ENCODE results near the gene DLGAP3. TPM values are rescaled to one million over a fixed set of nuclear protein-coding genes. Genes with fewer than 3 reads are reported as not detected.
A peak's percentile ranks its signal among the peaks of the same experiment; 100 is the strongest.

DLGAP3 gene
- total and polyA plus RNA-seq, 2 of the 13 experiments (the other 11 are each of a cell fraction or from before 2014, with no cell fraction given), result 0.03 to 0.04 TPM

GRCh38 chr1:34924759-34925555 is 4.5 kb downstream of the DLGAP3 start (continued):
- TF ChIP-seq ZNF891 (CRISPR knock-in tag; IDR thresholded peaks at IDR 0.05), result peak; percentile 100
- TF ChIP-seq RBM22 (optimal IDR thresholded peaks at IDR 0.05; ENCODE audit: low read length), result no peak
- TF ChIP-seq SP1 (IDR thresholded peaks at IDR 0.05), result no peak
- TF ChIP-seq SP1 (CRISPR knock-in tag; IDR thresholded peaks at IDR 0.05), result peak; percentile 39; the same call in 1 of the 2 replicates
- TF ChIP-seq ZNF83 (CRISPR knock-in tag; IDR thresholded peaks at IDR 0.05; ENCODE audit: borderline replicate concordance), result peak; percentile 99
- peak; percentile 79; the same call in 1 of the 2 replicates for TF ChIP-seq KMT2A (CRISPR knock-in tag; IDR thresholded peaks at IDR 0.05)
- peak; percentile 88 for TF ChIP-seq PRDM15 (CRISPR knock-in tag; IDR thresholded peaks at IDR 0.05)
- TF ChIP-seq ZNF615 (CRISPR knock-in tag; IDR thresholded peaks at IDR 0.05; ENCODE audit: borderline replicate concordance), result peak; percentile 99
- no peak for TF ChIP-seq ZNF513 (CRISPR knock-in tag; conservative IDR thresholded peaks at IDR 0.05)
- peak; percentile 65; the same call in 1 of the 2 replicates for TF ChIP-seq RORA (CRISPR knock-in tag; IDR thresholded peaks at IDR 0.05)
- no peak for TF ChIP-seq ZNF619 (CRISPR knock-in tag; IDR thresholded peaks at IDR 0.05)
- TF ChIP-seq STAT5B (CRISPR knock-in tag; IDR thresholded peaks at IDR 0.05), result peak; percentile 99
- TF ChIP-seq NFRKB (IDR thresholded peaks at IDR 0.05), result no peak
- peak; percentile 37; the same call in 1 of the 2 replicates for TF ChIP-seq MTA1 (CRISPR knock-in tag; IDR thresholded peaks at IDR 0.05; ENCODE audit: borderline replicate concordance)
- no peak for TF ChIP-seq UBTF (CRISPR knock-in tag; IDR thresholded peaks at IDR 0.05)
- peak; percentile 79 for TF ChIP-seq RBAK (CRISPR knock-in tag; IDR thresholded peaks at IDR 0.05)
- peak; percentile 97 for TF ChIP-seq HOXA9 (CRISPR knock-in tag; IDR thresholded peaks at IDR 0.05; ENCODE audit: borderline replicate concordance)
- TF ChIP-seq PRPF4 (IDR thresholded peaks at IDR 0.05; ENCODE audit: low read depth, low read length, poor library complexity, severe bottlenecking), result no peak
- peak; percentile 87 for TF ChIP-seq ZNF777 (CRISPR knock-in tag; IDR thresholded peaks at IDR 0.05)
- peak; percentile 96 for TF ChIP-seq KDM2A (CRISPR knock-in tag; IDR thresholded peaks at IDR 0.05; ENCODE audit: borderline replicate concordance, low read depth)
- TF ChIP-seq CHD4 (IDR thresholded peaks at IDR 0.05; ENCODE audit: borderline replicate concordance, low read length), result no peak
- peak; percentile 83 for TF ChIP-seq FOSL1 (CRISPR knock-in tag; IDR thresholded peaks at IDR 0.05; ENCODE audit: borderline replicate concordance)

Measured in HepG2 (cell line).